ENCODE results near the gene OGFOD3.

DNA sequence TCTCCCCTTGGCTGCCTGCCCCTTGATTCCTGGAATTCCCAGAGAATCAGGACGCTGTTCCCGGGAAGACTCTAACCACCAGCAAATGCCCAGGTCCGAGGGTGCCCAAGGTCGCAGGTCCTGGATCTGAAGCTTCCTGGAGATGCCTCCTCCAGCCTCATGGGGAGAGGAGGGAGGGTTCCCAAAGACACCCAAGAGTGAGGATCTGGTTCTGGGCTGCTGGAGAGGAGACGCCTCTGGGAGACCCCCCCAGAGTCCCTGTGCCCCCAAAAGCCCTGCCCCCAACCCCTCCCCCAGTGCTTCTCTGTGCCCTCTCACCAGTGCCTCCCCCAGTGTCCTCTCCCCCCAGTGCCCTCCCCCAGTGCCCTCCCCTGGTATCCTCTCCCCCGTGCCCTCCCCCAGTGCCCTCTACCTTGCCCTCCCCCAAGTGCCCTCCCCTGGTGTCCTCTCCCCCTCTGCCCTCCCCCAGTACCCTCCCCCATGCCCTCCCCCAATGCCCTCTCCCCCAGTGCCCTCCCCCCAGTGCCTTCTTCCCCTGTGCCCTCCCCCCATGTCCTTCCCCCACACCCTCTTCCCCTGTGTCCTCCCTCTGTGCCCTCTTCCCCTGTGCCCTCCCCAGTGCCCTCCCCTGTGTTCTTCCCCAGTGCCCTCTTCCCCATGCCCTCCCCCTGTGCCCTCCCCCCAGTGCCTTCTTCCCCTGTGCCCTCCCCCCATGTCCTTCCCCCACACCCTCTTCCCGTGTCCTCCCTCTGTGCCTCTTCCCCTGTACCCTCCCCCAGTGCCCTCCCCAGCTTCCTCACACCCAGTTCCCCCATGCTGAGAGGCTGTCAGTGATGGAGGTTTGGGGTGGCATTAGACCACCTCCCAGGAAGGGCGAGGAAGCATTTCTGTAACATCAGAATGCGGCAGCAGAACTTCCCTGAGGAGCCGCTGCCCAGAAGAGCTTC lies 78.5 kb downstream of the OGFOD3 start:
- TF ChIP-seq CTCF (IDR thresholded peaks at IDR 0.05; ENCODE audit: insufficient read depth, low read length, poor library complexity, severe bottlenecking) (no peak), EZH2phosphoT487 (conservative IDR thresholded peaks at IDR 0.05; ENCODE audit: low read length) (no peak)

Data from SU-DHL-6 (cell line).